ENCODE data around the gene PBX1.

Gene PBX1

GRCh38 chr1:164756741-164757140 lies 197.8 kb downstream of the PBX1 start:
- DNase-seq (ENCODE audit: low read depth in 1 of 2, low spot score in 1 of 2) = no peak

GRCh38 chr1:164757625-164758024 lies 198.6 kb downstream of the PBX1 start:
- no peak for DNase-seq (ENCODE audit: low read depth in 1 of 2, low spot score in 1 of 2)

GRCh38 chr1:164759144-164759920 lies 200.3 kb downstream of the PBX1 start:
- DNase-seq (ENCODE audit: low read depth in 1 of 2, low spot score in 1 of 2) = no peak

- no peak for DNase-seq (ENCODE audit: low read depth in 1 of 2, low spot score in 1 of 2)
Observed at GRCh38 chr1:164759979-164760469, 201.0 kb downstream of the PBX1 start.

- DNase-seq (ENCODE audit: low read depth in 1 of 2, low spot score in 1 of 2) = no peak
Observed at GRCh38 chr1:164760569-164760968, 201.6 kb downstream of the PBX1 start.

GRCh38 chr1:164761009-164761408 lies 202.0 kb downstream of the PBX1 start:
- DNase-seq (ENCODE audit: low read depth in 1 of 2, low spot score in 1 of 2) = no peak

GRCh38 chr1:164763098-164763497 lies 204.1 kb downstream of the PBX1 start:
- DNase-seq (ENCODE audit: low read depth in 1 of 2, low spot score in 1 of 2) = no peak

- no peak for DNase-seq (ENCODE audit: low read depth in 1 of 2, low spot score in 1 of 2)
Observed at GRCh38 chr1:164764333-164764732, 205.3 kb downstream of the PBX1 start.

- DNase-seq (ENCODE audit: low read depth in 1 of 2, low spot score in 1 of 2) = no peak
Observed at GRCh38 chr1:164765557-164765956, 206.6 kb downstream of the PBX1 start.

GRCh38 chr1:164765992-164766720 lies 207.2 kb downstream of the PBX1 start:
- DNase-seq (ENCODE audit: low read depth in 1 of 2, low spot score in 1 of 2) = no peak

- no peak for DNase-seq (ENCODE audit: low read depth in 1 of 2, low spot score in 1 of 2)
Observed at GRCh38 chr1:164767752-164768402, 208.9 kb downstream of the PBX1 start.

- no peak for DNase-seq (ENCODE audit: low read depth in 1 of 2, low spot score in 1 of 2)
Observed at GRCh38 chr1:164768619-164769018, 209.6 kb downstream of the PBX1 start.

- DNase-seq (ENCODE audit: low read depth in 1 of 2, low spot score in 1 of 2) = no peak
Observed at GRCh38 chr1:164769486-164770130, 210.6 kb downstream of the PBX1 start.

- no peak for DNase-seq (ENCODE audit: low read depth in 1 of 2, low spot score in 1 of 2)
Observed at GRCh38 chr1:164770131-164770529, 211.1 kb downstream of the PBX1 start.

GRCh38 chr1:164771041-164771618 lies 212.1 kb downstream of the PBX1 start:
- DNase-seq (ENCODE audit: low read depth in 1 of 2, low spot score in 1 of 2) = no peak

GRCh38 chr1:164771619-164772361 lies 212.8 kb downstream of the PBX1 start:
- DNase-seq (ENCODE audit: low read depth in 1 of 2, low spot score in 1 of 2) = no peak

- no peak for DNase-seq (ENCODE audit: low read depth in 1 of 2, low spot score in 1 of 2)
Observed at GRCh38 chr1:164772635-164773034, 213.7 kb downstream of the PBX1 start.

- no peak for DNase-seq (ENCODE audit: low read depth in 1 of 2, low spot score in 1 of 2)
Observed at GRCh38 chr1:164773102-164773501, 214.1 kb downstream of the PBX1 start.

GRCh38 chr1:164774413-164774812 lies 215.4 kb downstream of the PBX1 start:
- DNase-seq (ENCODE audit: low read depth in 1 of 2, low spot score in 1 of 2) = no peak
